Parathyroid adenoma (tissue), 2 donors: ENCODE measurements around the gene LILRB4.

Source experiments
- H2AFZ ChIP-seq: fragments of 300-600 bp; sonication (generic); one replicate; pipeline ENCODE4 v1.7.0; 2017; ENCODE audit warnings: antibody characterized with exemption, mild to moderate bottlenecking
- H3K27ac ChIP-seq: fragments of 300-600 bp; sonication (generic); one replicate; pipeline ENCODE4 v1.7.0; 2017
- H3K27me3 ChIP-seq: fragments of 300-600 bp; sonication (generic); one replicate; pipeline ENCODE4 v1.7.0; 2017; ENCODE audit warnings: low read length; ENCODE audit not compliant: control insufficient read depth, insufficient read depth
- H3K36me3 ChIP-seq: fragments of 300-600 bp; sonication (generic); one replicate; pipeline ENCODE4 v1.7.0; 2017; ENCODE audit warnings: low read length; ENCODE audit not compliant: control insufficient read depth, insufficient read depth
- H3K4me1 ChIP-seq: fragments of 300-600 bp; sonication (generic); one replicate; pipeline ENCODE4 v1.7.0; 2017; ENCODE audit warnings: control low read depth
- H3K4me2 ChIP-seq: fragments of 300-600 bp; sonication (generic); one replicate; pipeline ENCODE4 v1.7.0; 2017; ENCODE audit warnings: low read length
- H3K4me3 ChIP-seq: fragments of 300-600 bp; sonication (generic); one replicate; pipeline ENCODE4 v1.7.0; 2017; ENCODE audit warnings: low read depth, low read length
- H3K79me2 ChIP-seq: fragments of 300-600 bp; sonication (generic); one replicate; pipeline ENCODE4 v1.7.0; 2017; ENCODE audit warnings: control low read depth
- H3K9ac ChIP-seq: fragments of 300-600 bp; sonication (generic); one replicate; pipeline ENCODE4 v1.7.0; 2017; ENCODE audit warnings: mild to moderate bottlenecking
- H3K9me3 ChIP-seq: fragments of 300-600 bp; sonication (generic); one replicate; pipeline ENCODE4 v1.7.0; 2017; ENCODE audit warnings: low read length; ENCODE audit not compliant: control insufficient read depth
- CTCF ChIP-seq: fragments of 300-600 bp; sonication (generic); IDR thresholded peaks from one replicate; pipeline ENCODE4 v1.7.0; 2017; ENCODE audit warnings: antibody characterized with exemption, mild to moderate bottlenecking
- donor health status: primary hyperparathyroidism.

The LILRB4 gene

GRCh38 chr19:54653181-54653809 is 9.5 kb upstream of the LILRB4 start:
- no peaks in the 10 kb centered on the region for H3K79me2 ChIP-seq
- no peaks in the 10 kb centered on the region for H3K27me3 ChIP-seq
- H3K27ac ChIP-seq, result no peak overlapping the region
- peak; percentile 32 for TF ChIP-seq CTCF
- H3K9ac ChIP-seq, result no peak overlapping the region
- H3K36me3 ChIP-seq, result no peaks in the 10 kb centered on the region
- H3K4me1 ChIP-seq, result no peaks in the 10 kb centered on the region
- no peak overlapping the region for H3K4me3 ChIP-seq
- H3K9me3 ChIP-seq, result no peaks in the 10 kb centered on the region
- no peak overlapping the region for H2AFZ ChIP-seq
- H3K4me2 ChIP-seq, result no peak overlapping the region

- H3K79me2 ChIP-seq, result no peaks in the 10 kb centered on the region
- H3K9ac ChIP-seq, result no peak overlapping the region
- no peaks in the 10 kb centered on the region for H3K9me3 ChIP-seq
- no peaks in the 10 kb centered on the region for H3K36me3 ChIP-seq
- H3K4me2 ChIP-seq, result no peak overlapping the region
- H3K27ac ChIP-seq, result no peak overlapping the region
- H3K4me1 ChIP-seq, result no peaks in the 10 kb centered on the region
- no peak overlapping the region for H3K4me3 ChIP-seq
- no peak for TF ChIP-seq CTCF
- H2AFZ ChIP-seq, result no peak overlapping the region
- no peaks in the 10 kb centered on the region for H3K27me3 ChIP-seq
Observed at GRCh38 chr19:54654447-54655321, 8.1 kb upstream of the LILRB4 start.

GRCh38 chr19:54659300-54659699 is 3.5 kb upstream of the LILRB4 start:
- Histone ChIP-seq H3K9ac (no peak overlapping the region), H2AFZ (no peak overlapping the region), H3K4me2 (no peak overlapping the region), H3K79me2 (no peaks in the 10 kb centered on the region), H3K27me3 (peaks cover 4% of the 10 kb centered on the region), H3K4me1 (no peaks in the 10 kb centered on the region), H3K27ac (no peak overlapping the region), H3K4me3 (no peak overlapping the region), H3K36me3 (no peaks in the 10 kb centered on the region), H3K9me3 (no peaks in the 10 kb centered on the region)
- TF ChIP-seq CTCF, result no peak

- TF ChIP-seq CTCF, result no peak
- H3K4me3 ChIP-seq, result no peak overlapping the region
- peaks cover 4% of the 10 kb centered on the region for H3K27me3 ChIP-seq
- H3K36me3 ChIP-seq, result no peaks in the 10 kb centered on the region
- H2AFZ ChIP-seq, result no peak overlapping the region
- no peaks in the 10 kb centered on the region for H3K9me3 ChIP-seq
- no peaks in the 10 kb centered on the region for H3K79me2 ChIP-seq
- H3K4me1 ChIP-seq, result no peaks in the 10 kb centered on the region
- H3K9ac ChIP-seq, result no peak overlapping the region
- H3K4me2 ChIP-seq, result no peak overlapping the region
- no peak overlapping the region for H3K27ac ChIP-seq
Observed at GRCh38 chr19:54660306-54660705, 2.5 kb upstream of the LILRB4 start.
